ENCODE data around the gene NDE1.

DNA sequence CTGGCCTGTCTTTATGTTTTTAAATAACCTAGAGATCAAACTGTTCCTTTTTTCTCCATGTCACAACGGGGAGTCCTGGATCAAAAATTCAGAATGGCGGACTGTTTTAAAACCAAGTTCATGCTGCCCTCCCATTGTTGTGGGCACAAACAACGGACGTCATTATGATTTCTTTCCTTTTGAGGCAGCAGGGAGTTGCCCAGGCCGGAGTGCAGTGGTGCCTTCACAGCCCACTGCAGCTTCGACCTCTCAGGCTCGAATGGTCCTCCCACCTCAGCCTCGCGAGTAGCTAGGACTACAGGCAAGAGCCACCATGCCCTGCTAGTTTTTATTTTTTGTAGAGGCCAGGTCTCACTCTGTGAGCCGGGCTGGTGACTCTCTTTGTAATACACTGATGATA, 26.5 kb downstream of the NDE1 start:
- TF ChIP-seq, protein P1, sequence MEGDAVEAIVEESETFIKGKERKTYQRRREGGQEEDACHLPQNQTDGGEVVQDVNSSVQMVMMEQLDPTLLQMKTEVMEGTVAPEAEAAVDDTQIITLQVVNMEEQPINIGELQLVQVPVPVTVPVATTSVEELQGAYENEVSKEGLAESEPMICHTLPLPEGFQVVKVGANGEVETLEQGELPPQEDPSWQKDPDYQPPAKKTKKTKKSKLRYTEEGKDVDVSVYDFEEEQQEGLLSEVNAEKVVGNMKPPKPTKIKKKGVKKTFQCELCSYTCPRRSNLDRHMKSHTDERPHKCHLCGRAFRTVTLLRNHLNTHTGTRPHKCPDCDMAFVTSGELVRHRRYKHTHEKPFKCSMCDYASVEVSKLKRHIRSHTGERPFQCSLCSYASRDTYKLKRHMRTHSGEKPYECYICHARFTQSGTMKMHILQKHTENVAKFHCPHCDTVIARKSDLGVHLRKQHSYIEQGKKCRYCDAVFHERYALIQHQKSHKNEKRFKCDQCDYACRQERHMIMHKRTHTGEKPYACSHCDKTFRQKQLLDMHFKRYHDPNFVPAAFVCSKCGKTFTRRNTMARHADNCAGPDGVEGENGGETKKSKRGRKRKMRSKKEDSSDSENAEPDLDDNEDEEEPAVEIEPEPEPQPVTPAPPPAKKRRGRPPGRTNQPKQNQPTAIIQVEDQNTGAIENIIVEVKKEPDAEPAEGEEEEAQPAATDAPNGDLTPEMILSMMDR (IDR thresholded peaks at IDR 0.05; ENCODE audit: poor library complexity), result no peak
- no peak for TF ChIP-seq EZH2phosphoT487 (IDR thresholded peaks at IDR 0.05; ENCODE audit: low read depth, severe bottlenecking, unreplicated experiment)

Measured in hepatocyte (in vitro differentiated cells).